Calu3 (cell line): Measurements from ENCODE around the gene GPR153. TPM values are rescaled to one million over a fixed set of nuclear protein-coding genes. Genes with fewer than 3 reads are reported as not detected.

ENCODE experiments used
- BruUV-seq: library from RNA; stranded (reverse); fragments of 400-500 nt; replicated peaks from 2 replicates; lab custom pipeline; 2021; lab: Mats Ljungman, UMichigan
- CTCF ChIA-PET: fragments of 300-600 bp; sonication (Branson Sonifier 250); formaldehyde crosslinking; loops from one replicate; lab custom pipeline; 2022; ENCODE audit warnings: antibody characterized with exemption; lab: Charles Lee
- DNase-seq: peaks from one replicate; pipeline ENCODE4 v3.0.0; 2022
- H3K27ac Mint-ChIP-seq: one replicate; pipeline ENCODE4 v1.8.0; 2022; ENCODE audit warnings: mixed read lengths; ENCODE audit not compliant: unreplicated experiment
- H3K27me3 Mint-ChIP-seq: one replicate; pipeline ENCODE4 v1.8.0; 2022; ENCODE audit warnings: mixed read lengths; ENCODE audit not compliant: unreplicated experiment
- H3K36me3 Mint-ChIP-seq: one replicate; pipeline ENCODE4 v1.8.0; 2022; ENCODE audit warnings: mild to moderate bottlenecking, moderate library complexity, mixed read lengths; ENCODE audit not compliant: insufficient read depth, unreplicated experiment
- H3K4me1 Mint-ChIP-seq: one replicate; pipeline ENCODE4 v1.8.0; 2022; ENCODE audit warnings: mild to moderate bottlenecking, low read depth, mixed read lengths; ENCODE audit not compliant: unreplicated experiment
- H3K4me3 Mint-ChIP-seq: one replicate; pipeline ENCODE4 v1.8.0; 2022; ENCODE audit warnings: mild to moderate bottlenecking, low read depth, moderate library complexity, mixed read lengths; ENCODE audit not compliant: unreplicated experiment
- H3K9me3 Mint-ChIP-seq: one replicate; pipeline ENCODE4 v1.8.0; 2022; ENCODE audit warnings: low read depth, mixed read lengths; ENCODE audit not compliant: unreplicated experiment
- CTCF ChIP-seq: fragments of 200-600 bp; IDR thresholded peaks from one replicate; pipeline ENCODE4 v1.8.0; 2022; ENCODE audit warnings: antibody characterized with exemption; ENCODE audit not compliant: unreplicated experiment
- intact Hi-C: fragments of 100-400 bp; cut with micrococcal nuclease; formaldehyde crosslinking; loops from one replicate; pipeline ENCODE4 v1.10.0; 2022; ENCODE audit not compliant: unreplicated experiment
- total RNA-seq: library from RNA; stranded (reverse); gene quantifications from 2 replicates; pipeline ENCODE4 v1.2.3, GENCODE V29; 2022

GPR153 gene
- total RNA-seq, 1 experiment from 2014 or later, result 3.7 TPM

GRCh38 chr1:6209661-6210580, 51.0 kb downstream of the GPR153 start:
- H3K36me3 Mint-ChIP-seq, result peaks cover 78% of the 10 kb centered on the region
- BruUV-seq, result no TSS peak
- CTCF ChIA-PET, result interaction anchor here (0.5 kb wide), 1 partner anchor 23 kb away, joined by 3 read pairs; no protein-coding TSS in a partner anchor
- no peaks in the 10 kb centered on the region for H3K9me3 Mint-ChIP-seq
- intact Hi-C loops, result no loop called here
- H3K4me1 Mint-ChIP-seq, result no peaks in the 10 kb centered on the region
- no peak for DNase-seq
- no peak overlapping the region for H3K27ac Mint-ChIP-seq
- H3K4me3 Mint-ChIP-seq, result no peak overlapping the region
- no peaks in the 10 kb centered on the region for H3K27me3 Mint-ChIP-seq
- no peak for TF ChIP-seq CTCF

DNA sequence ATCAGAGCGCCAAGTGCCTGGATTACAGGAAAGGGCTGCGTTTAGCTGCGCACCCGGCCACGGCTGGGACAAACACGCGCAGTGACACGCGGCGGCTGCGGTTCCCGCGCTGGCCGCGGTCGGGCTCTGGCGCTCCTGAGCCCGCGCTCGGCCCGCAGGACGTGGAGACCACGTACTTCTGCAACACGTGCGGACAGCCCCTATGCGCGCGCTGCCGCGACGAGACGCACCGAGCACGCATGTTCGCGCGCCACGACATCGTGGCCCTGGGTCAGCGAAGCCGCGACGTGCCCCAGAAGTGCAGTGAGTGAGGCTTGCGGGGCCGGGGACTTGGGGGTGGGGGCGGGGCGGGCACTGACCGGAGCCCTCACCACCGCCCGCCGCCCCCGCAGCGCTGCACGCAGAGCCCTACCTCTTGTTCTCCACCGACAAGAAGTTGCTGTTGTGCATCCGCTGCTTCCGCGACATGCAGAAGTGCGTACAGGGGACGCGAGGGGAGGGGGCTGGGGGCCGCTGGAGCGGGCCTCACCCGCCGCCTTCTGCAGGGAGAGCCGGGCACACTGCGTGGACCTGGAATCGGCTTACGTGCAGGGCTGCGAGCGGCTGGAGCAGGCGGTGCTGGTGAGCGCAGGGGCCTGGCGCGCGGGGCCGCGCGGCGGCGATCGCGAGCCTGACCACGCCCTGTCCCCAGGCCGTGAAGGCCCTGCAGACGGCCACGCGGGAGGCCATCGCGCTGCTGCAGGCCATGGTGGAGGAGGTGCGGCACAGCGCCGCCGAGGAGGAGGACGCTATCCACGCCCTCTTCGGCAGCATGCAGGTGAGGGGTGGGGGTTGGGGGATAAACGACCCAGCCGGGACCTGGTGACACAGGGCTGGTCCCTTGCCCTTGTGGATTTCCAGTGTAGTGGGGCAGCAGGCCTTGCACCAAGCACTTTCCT, 51.9 kb downstream of the GPR153 start:
- Mint-ChIP-seq H3K27me3 (no peaks in the 10 kb centered on the region), H3K4me1 (no peaks in the 10 kb centered on the region), H3K4me3 (no peak overlapping the region), H3K27ac (no peak overlapping the region), H3K9me3 (no peaks in the 10 kb centered on the region), H3K36me3 (peaks cover 74% of the 10 kb centered on the region)
- no peak for DNase-seq
- no TSS peak for BruUV-seq
- CTCF ChIA-PET, result no interaction called here
- TF ChIP-seq CTCF, result no peak
- intact Hi-C loops, result no loop called here

DNA sequence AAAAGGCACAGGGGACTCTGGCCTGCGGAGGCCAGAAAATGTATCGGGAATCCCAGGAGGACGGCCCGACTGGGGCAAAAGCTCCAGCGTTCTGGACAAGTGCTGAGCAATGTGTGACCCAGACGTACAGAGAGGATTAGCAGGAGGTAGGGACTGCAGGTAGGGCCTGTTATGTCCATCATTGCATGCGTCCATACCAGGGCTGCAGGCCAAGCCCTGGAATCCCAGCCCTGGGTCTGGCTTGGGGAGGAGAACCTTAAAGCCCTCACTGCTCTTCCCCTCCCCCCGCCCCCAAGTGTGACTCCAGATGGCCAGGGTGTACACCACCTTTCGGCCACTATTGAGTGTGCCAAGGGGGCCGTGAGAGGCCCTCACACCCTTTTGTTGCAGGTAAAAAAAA, 53.0 kb downstream of the GPR153 start:
- no peaks in the 10 kb centered on the region for H3K27me3 Mint-ChIP-seq
- no peak for TF ChIP-seq CTCF
- peaks cover 68% of the 10 kb centered on the region for H3K36me3 Mint-ChIP-seq
- no TSS peak for BruUV-seq
- DNase-seq, result no peak
- CTCF ChIA-PET, result no interaction called here
- no peaks in the 10 kb centered on the region for H3K4me1 Mint-ChIP-seq
- no peaks in the 10 kb centered on the region for H3K9me3 Mint-ChIP-seq
- no peak overlapping the region for H3K27ac Mint-ChIP-seq
- peak overlapping the region; percentile 81 for H3K4me3 Mint-ChIP-seq
- intact Hi-C loops, result no loop called here

DNA sequence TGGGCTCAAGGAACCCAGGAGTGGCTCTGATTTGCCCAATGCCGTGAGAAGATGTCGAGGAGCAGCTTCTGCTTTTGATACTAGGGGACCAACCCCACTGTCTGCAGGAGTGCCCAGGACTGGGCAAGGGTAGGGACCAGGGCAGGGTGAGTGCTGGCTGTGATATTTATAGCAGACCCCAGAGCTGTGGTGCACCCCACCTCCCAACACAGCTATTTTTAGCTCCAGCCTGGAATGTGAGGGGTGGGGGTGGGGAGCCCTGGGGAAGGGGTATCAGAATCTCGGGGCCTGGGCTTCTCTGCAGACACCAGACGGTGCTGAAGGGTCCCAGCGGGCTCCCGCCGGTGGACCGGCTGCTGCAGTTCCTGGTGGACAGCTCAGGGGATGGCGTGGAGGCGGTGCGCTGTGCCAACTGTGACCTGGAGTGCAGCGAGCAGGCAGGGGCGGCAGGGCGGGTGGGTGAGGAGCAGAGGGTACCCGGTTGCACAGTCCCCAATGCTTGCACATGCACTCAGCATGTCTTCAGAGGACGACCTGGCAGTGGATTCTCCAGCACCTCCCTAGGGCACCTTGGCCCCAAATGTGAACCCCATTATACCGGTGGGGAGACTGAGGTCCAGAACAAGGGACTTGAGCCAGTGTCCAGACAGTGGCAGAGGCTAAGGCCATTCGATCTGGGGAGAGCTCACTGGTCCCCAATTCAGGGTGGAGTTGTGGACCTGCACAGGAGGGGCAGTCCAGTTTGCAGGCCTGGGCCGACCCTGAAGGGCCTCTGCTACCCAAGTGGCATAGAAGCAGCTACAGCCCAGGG, 53.6 kb downstream of the GPR153 start:
- H3K36me3 Mint-ChIP-seq, result peaks cover 62% of the 10 kb centered on the region
- TF ChIP-seq CTCF, result no peak
- intact Hi-C loops, result no loop called here
- H3K27me3 Mint-ChIP-seq, result no peaks in the 10 kb centered on the region
- DNase-seq, result no peak
- BruUV-seq, result TSS peak; percentile 59
- CTCF ChIA-PET, result interaction anchor here (0.5 to 1.3 kb wide), 3 partner anchors 10 to 236 kb away, joined by 3 to 4 read pairs (median 4); no protein-coding TSS in a partner anchor
- H3K9me3 Mint-ChIP-seq, result no peaks in the 10 kb centered on the region
- peak overlapping the region; percentile 81 for H3K4me3 Mint-ChIP-seq
- H3K27ac Mint-ChIP-seq, result no peak overlapping the region
- no peaks in the 10 kb centered on the region for H3K4me1 Mint-ChIP-seq
